B cell (primary cell): Measurements from ENCODE around the gene AK8. TPM values are rescaled to one million over a fixed set of nuclear protein-coding genes. Genes with fewer than 3 reads are reported as not detected.

Experiments used
- ATAC-seq: fragments of 200-7000 bp; cut with Tn5 transposase; one replicate; pipeline ENCODE4 v1.10.0; 2021; ENCODE audit warnings: low read depth, mild to moderate bottlenecking, moderate number of reproducible peaks, moderate library complexity
- CTCF ChIA-PET: fragments of 350-600 bp; sonication (Branson Sonifier 250); formaldehyde crosslinking; loops from one replicate; lab custom pipeline; 2021; ENCODE audit warnings: antibody characterized with exemption, inconsistent platforms; lab: Charles Lee
- POLR2A ChIA-PET: fragments of 350-600 bp; sonication (Branson Sonifier 250); formaldehyde crosslinking; loops from one replicate; lab custom pipeline; 2021; ENCODE audit warnings: antibody characterized with exemption; lab: Charles Lee
- DNase-seq: peaks from one replicate; pipeline ENCODE4 v3.0.0; 2013
- H2AFZ ChIP-seq: 2 replicates; pipeline ENCODE4 v1.6.1; 2012; ENCODE audit warnings: mild to moderate bottlenecking, low read depth, low read length; ENCODE audit not compliant: insufficient read depth, poor library complexity, severe bottlenecking
- H3K27ac ChIP-seq, 2 donors: 1 replicate in 1 of 2; 2 replicates in 1 of 2; pipeline ENCODE4 v1.5.1; 2012 to 2013; ENCODE audit warnings: low read length in 2 of 2, mild to moderate bottlenecking in 2 of 2, moderate library complexity in 1 of 2
- H3K27me3 ChIP-seq, 4 experiments: fragments of 200-600 bp in 1 of 4; sonication (generic) in 1 of 4; replicated peaks in 1 of 4; 1 replicate in 2 of 4; 2 replicates in 2 of 4; pipeline versions ENCODE4 v1.6.1 to v1.7.0; 2013 to 2016; ENCODE audit warnings: low read length in 3 of 4, mild to moderate bottlenecking in 2 of 4, mixed read lengths in 1 of 4, moderate library complexity in 1 of 4; ENCODE audit not compliant: insufficient read depth in 4 of 4, control insufficient read depth in 3 of 4; ENCODE audit errors: control extremely low read depth in 1 of 4
- H3K36me3 ChIP-seq, 2 experiments: replicated peaks in 1 of 2; 1 replicate in 1 of 2; 2 replicates in 1 of 2; pipeline versions ENCODE4 v1.6.1 to v1.7.1; 2013; ENCODE audit warnings: low read length in 1 of 2; ENCODE audit not compliant: insufficient read depth in 2 of 2, control insufficient read depth in 1 of 2; ENCODE audit errors: control extremely low read depth in 1 of 2, extremely low read depth in 1 of 2
- H3K4me1 ChIP-seq, 2 donors: fragments of 200-600 bp in 1 of 2; sonication (generic) in 1 of 2; 1 replicate in 1 of 2; 2 replicates in 1 of 2; pipeline versions ENCODE4 v1.5.1 to v1.6.1; 2013 to 2017; ENCODE audit warnings: low read length in 2 of 2; ENCODE audit not compliant: control insufficient read depth in 2 of 2, insufficient read depth in 2 of 2
- H3K4me2 ChIP-seq: replicated peaks from 2 replicates; pipeline ENCODE3; 2012; ENCODE audit warnings: mild to moderate bottlenecking, low read depth, low read length; ENCODE audit not compliant: poor library complexity, severe bottlenecking
- H3K4me3 ChIP-seq, 5 experiments: fragments of 200-600 bp in 1 of 5; sonication (generic) in 1 of 5; 1 replicate in 3 of 5; 2 replicates in 2 of 5; pipeline versions ENCODE4 v1.5.1 to v1.7.0; 2011 to 2016; ENCODE audit warnings: low read length in 4 of 5, mild to moderate bottlenecking in 4 of 5, low read depth in 2 of 5, control low read depth in 1 of 5, moderate library complexity in 1 of 5; ENCODE audit not compliant: insufficient read depth in 1 of 5; ENCODE audit errors: control extremely low read depth in 1 of 5, extremely low read depth in 1 of 5
- H3K79me2 ChIP-seq: fragments of 200-600 bp; sonication (generic); one replicate; pipeline ENCODE4 v1.6.0; 2016; ENCODE audit warnings: low read length; ENCODE audit not compliant: control insufficient read depth, insufficient read depth
- H3K9ac ChIP-seq: fragments of 200-600 bp; sonication (generic); 2 replicates; pipeline ENCODE4 v1.6.1; 2017; ENCODE audit warnings: mild to moderate bottlenecking, low read length, moderate library complexity
- H3K9me3 ChIP-seq, 3 donors: one replicate each; pipeline versions ENCODE4 v1.6.1 to v1.7.1; 2013; ENCODE audit warnings: low read length in 2 of 3; ENCODE audit not compliant: control insufficient read depth in 2 of 3, insufficient read depth in 1 of 3; ENCODE audit errors: control extremely low read depth in 1 of 3
- H4K20me1 ChIP-seq: 2 replicates; pipeline ENCODE4 v1.6.0; 2012; ENCODE audit warnings: mild to moderate bottlenecking, low read length; ENCODE audit not compliant: insufficient read depth, control insufficient read depth, poor library complexity, severe bottlenecking
- H3K27ac Mint-ChIP-seq: one replicate; pipeline ENCODE4 v1.8.0; 2021; ENCODE audit warnings: mixed read lengths
- H3K27me3 Mint-ChIP-seq: one replicate; pipeline ENCODE4 v1.8.0; 2021; ENCODE audit warnings: mixed read lengths
- H3K4me1 Mint-ChIP-seq: one replicate; pipeline ENCODE4 v1.8.0; 2021; ENCODE audit warnings: mixed read lengths
- H3K4me3 Mint-ChIP-seq: one replicate; pipeline ENCODE4 v1.8.0; 2021; ENCODE audit warnings: mixed read lengths
- H3K9me3 Mint-ChIP-seq: one replicate; pipeline ENCODE4 v1.8.0; 2022; ENCODE audit warnings: mixed read lengths; ENCODE audit not compliant: insufficient read depth
- CTCF ChIP-seq: fragments of 200-600 bp; IDR thresholded peaks from one replicate; pipeline ENCODE4 v1.8.0; 2022; ENCODE audit warnings: antibody characterized with exemption, mild to moderate bottlenecking
- EZH2 ChIP-seq: IDR thresholded peaks from 2 replicates; pipeline ENCODE4 v1.6.1; 2012; ENCODE audit warnings: borderline replicate concordance, low read depth, mild to moderate bottlenecking, moderate library complexity, low read length; ENCODE audit not compliant: insufficient read depth, poor library complexity, severe bottlenecking
- whole genome bisulfite sequencing: methylation state at CpG from one replicate; pipeline ENCODE4 v1.1.5; 2013; ENCODE audit warnings: missing lambda C conversion rate; ENCODE audit not compliant: insufficient coverage; 5-methylcytosine and 5-hydroxymethylcytosine counted together
- intact Hi-C: fragments of 100-400 bp; cut with micrococcal nuclease; formaldehyde crosslinking; loops from one replicate; pipeline ENCODE4 v1.10.0; 2022
- polyA plus RNA-seq: library from polyadenylated mRNA; depleted of rRNA; stranded (reverse); fragments of >200 nt; gene quantifications from 2 replicates; pipeline ENCODE4 v1.2.3, GENCODE V29; 2012
- total RNA-seq, 2 donors: library from RNA; stranded (reverse); fragments of 120-200 nt in 1 of 2; gene quantifications; 1 replicate in 1 of 2; 2 replicates in 1 of 2; pipeline versions ENCODE4 v1.2.3 to v1.2.4, GENCODE V29; 2013 to 2022

Gene AK8
- total and polyA plus RNA-seq, 2 donors (not counting 1 experiment from before 2014, with no cell fraction given): 1.9 to 8.6 TPM

- no peak overlapping the region for H3K27ac ChIP-seq
- peaks cover 74% of the 10 kb centered on the region for H3K79me2 ChIP-seq
- Mint-ChIP-seq H3K4me1 (peaks cover 10% of the 10 kb centered on the region), H3K27me3 (no peaks in the 10 kb centered on the region), H3K9me3 (no peaks in the 10 kb centered on the region), H3K4me3 (no peak overlapping the region), H3K27ac (no peak overlapping the region)
- POLR2A ChIA-PET: no interaction called here
- no peak for DNase-seq
- TF ChIP-seq CTCF (no peak), EZH2 (no peak)
- CTCF ChIA-PET: interaction anchor here (1.5 kb wide), 1 partner anchor 14 kb away, joined by 4 read pairs; no protein-coding TSS in a partner anchor
- no peak overlapping the region for H3K9ac ChIP-seq
- peaks cover 14 to 36% of the 10 kb centered on the region in 2 experiments for H3K36me3 ChIP-seq
- no peaks in the 10 kb centered on the region for H3K4me1 ChIP-seq
- ATAC-seq: no peak
- WGBS: no CpG with 5 or more reads among the region's 3 CpGs
- H2AFZ ChIP-seq: no peak overlapping the region
- peaks cover 26% of the 10 kb centered on the region for H4K20me1 ChIP-seq
- intact Hi-C loops: loop anchor here (10.0 kb wide), 1 partner anchor 225 kb away; no protein-coding TSS in a partner anchor
- H3K27me3 ChIP-seq: no peaks in the 10 kb centered on the region
- no peak overlapping the region for H3K4me2 ChIP-seq
- no peaks in the 10 kb centered on the region for H3K9me3 ChIP-seq
- no peak overlapping the region for H3K4me3 ChIP-seq
Observed at GRCh38 chr9:132679946-132680625, 198.0 kb downstream of the AK8 start.

- TF ChIP-seq EZH2: no peak
- TF ChIP-seq CTCF: no peak
- Histone ChIP-seq H2AFZ (no peak overlapping the region), H3K9me3 (no peaks in the 10 kb centered on the region), H4K20me1 (peaks cover 36% of the 10 kb centered on the region), H3K4me1 (peaks cover 0 to 3% of the 10 kb centered on the region in 2 donors), H3K36me3 (peaks cover 6 to 23% of the 10 kb centered on the region in 2 experiments), H3K4me2 (no peak overlapping the region), H3K27ac (no peak overlapping the region), H3K4me3 (no peak overlapping the region), H3K9ac (no peak overlapping the region), H3K79me2 (peaks cover 86% of the 10 kb centered on the region), H3K27me3 (no peaks in the 10 kb centered on the region)
- Mint-ChIP-seq H3K27me3 (no peaks in the 10 kb centered on the region), H3K4me1 (peaks cover 23% of the 10 kb centered on the region), H3K27ac (no peak overlapping the region), H3K9me3 (no peaks in the 10 kb centered on the region), H3K4me3 (no peak overlapping the region)
- ChIA-PET POLR2A (interaction anchor here (0.6 kb wide), 1 partner anchor 600 kb away, joined by 3 read pairs; no protein-coding TSS in a partner anchor), CTCF (no interaction called here)
- no peak for DNase-seq
- ATAC-seq: no peak
- intact Hi-C loops: loop anchor here (10.0 kb wide), 1 partner anchor 227 kb away; no protein-coding TSS in a partner anchor
- WGBS: 99% methylated on average over 8 of the region's 8 CpGs
Observed at GRCh38 chr9:132677976-132678375, 200.1 kb downstream of the AK8 start.
